Upper lobe of left lung (tissue), 6 donors: ENCODE data around the gene SAFB. TPM values are rescaled to one million over a fixed set of nuclear protein-coding genes. Genes with fewer than 3 reads are reported as not detected.

Source experiments
- ATAC-seq, 2 donors: fragments of 200-7000 bp; cut with Tn5 transposase; one replicate each; pipeline ENCODE4 v1.9.1; 2022; ENCODE audit warnings: mild to moderate bottlenecking in 2 of 2, moderate library complexity in 2 of 2; ENCODE audit not compliant: low FRiP score in 2 of 2
- DNase-seq, 2 donors: peaks; one replicate each; pipeline ENCODE4 v3.0.0-alpha.2; 2019 to 2020
- H3K27ac ChIP-seq, 4 donors: fragments of 200-600 bp; sonication (generic); one replicate each; pipeline ENCODE4 v1.5.1; 2016 to 2019
- H3K27me3 ChIP-seq, 4 donors: fragments of 200-600 bp; sonication (generic); one replicate each; pipeline ENCODE4 v1.5.1; 2017 to 2019
- H3K36me3 ChIP-seq, 4 donors: fragments of 200-600 bp; sonication (generic); one replicate each; pipeline ENCODE4 v1.5.1; 2016 to 2019
- H3K4me1 ChIP-seq, 4 donors: fragments of 200-600 bp; sonication (generic); one replicate each; pipeline ENCODE4 v1.5.1; 2018 to 2019
- H3K4me3 ChIP-seq, 4 donors: fragments of 200-600 bp; sonication (generic); one replicate each; pipeline ENCODE4 v1.5.1; 2017 to 2019; ENCODE audit warnings: mild to moderate bottlenecking in 2 of 4, moderate library complexity in 1 of 4
- H3K9me3 ChIP-seq, 4 donors: fragments of 200-600 bp; sonication (generic); one replicate each; pipeline ENCODE4 v1.5.1; 2018 to 2019
- EP300 ChIP-seq, 4 donors: sonication (generic); formaldehyde crosslinking; IDR thresholded peaks; one replicate each; pipeline ENCODE4 v1.5.1; 2017; ENCODE audit warnings: antibody characterized with exemption in 4 of 4, control low read depth in 2 of 4
- POLR2A ChIP-seq, 4 donors: fragments of 450-650 bp; IDR thresholded peaks; one replicate each; pipeline ENCODE4 v1.5.1; 2016 to 2017; ENCODE audit warnings: antibody characterized with exemption in 4 of 4, mild to moderate bottlenecking in 2 of 4
- POLR2AphosphoS5 ChIP-seq, 2 donors: sonication (generic); formaldehyde crosslinking; IDR thresholded peaks; one replicate each; pipeline ENCODE4 v1.5.1; 2017; ENCODE audit warnings: antibody characterized with exemption in 2 of 2
- WGBS, 2 donors: methylation state at CpG; one replicate each; pipeline ENCODE4 v1.1.5; 2017 to 2018; 5-methylcytosine and 5-hydroxymethylcytosine counted together
- total RNA-seq, 6 donors: library from RNA; depleted of rRNA in 4 of 6; stranded (reverse); fragments of >200 nt in 4 of 6; gene quantifications; one replicate each; pipeline versions ENCODE4 v1.1.0 to v1.2.1, GENCODE V29; 2016 to 2021
- TF ChIP-seq, protein P1 (sequence below), 6 experiments: fragments of 450-650 bp in 4 of 6; fragments of 200-600 bp in 2 of 6; sonication (generic) in 2 of 6; IDR thresholded peaks; one replicate each; pipeline ENCODE4 v1.5.1; 2016 to 2019; ENCODE audit warnings: antibody characterized with exemption in 6 of 6
- donor health status: DM: no; HTN: no; CAD: no; lungs with moderate emphysema.
- donor health status: DM: no; HTN: yes; CAD: no; lungs with severe emphysema.

SAFB gene
- total RNA-seq, 6 donors from 2014 or later, result 66.4 to 524 (median 113) TPM

DNA sequence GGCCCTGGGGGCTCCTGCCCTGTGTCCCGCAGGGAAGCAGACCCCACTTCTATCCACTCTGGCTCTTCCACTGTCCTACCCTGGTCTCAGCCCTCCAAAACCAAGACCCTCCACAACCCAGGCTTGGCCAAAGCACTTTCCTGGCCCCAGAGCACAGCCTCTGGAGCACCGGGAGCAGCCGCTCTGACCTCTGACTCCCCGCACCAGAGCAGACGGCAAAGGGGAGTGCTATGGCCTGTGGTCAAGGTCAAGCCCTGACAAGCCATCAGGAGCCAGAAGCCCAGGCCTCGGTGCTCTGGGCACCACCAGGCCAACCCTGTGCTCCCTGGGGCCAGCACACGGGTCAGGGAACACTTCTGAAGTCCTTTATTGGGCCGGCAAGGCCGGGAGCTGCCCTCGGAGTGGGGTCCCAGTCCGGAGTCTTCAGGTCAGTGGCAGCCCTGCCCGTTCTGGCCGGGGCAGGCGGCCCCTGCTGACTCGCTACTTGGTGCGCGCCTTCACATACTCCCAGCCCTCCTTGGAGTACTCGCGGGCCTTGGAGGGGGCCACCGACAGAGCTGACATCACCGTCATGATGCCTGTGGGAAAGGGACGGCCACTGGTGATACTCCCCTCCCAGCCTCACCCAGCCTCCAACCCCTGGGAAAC, 55.3 kb downstream of the SAFB start:
- no peak overlapping the region for H3K4me3 ChIP-seq
- peaks cover 14 to 20% (median 17%) of the 10 kb centered on the region in 4 donors for H3K4me1 ChIP-seq
- WGBS, 2 donors, result 93 to 97% methylated on average over 8 to 17 of the region's 22 CpGs
- no peak for TF ChIP-seq EP300 (IDR thresholded peaks at IDR 0.05)
- TF ChIP-seq POLR2AphosphoS5 (IDR thresholded peaks at IDR 0.05), result no peak
- no peak for TF ChIP-seq POLR2A (IDR thresholded peaks at IDR 0.05)
- TF ChIP-seq, protein P1, sequence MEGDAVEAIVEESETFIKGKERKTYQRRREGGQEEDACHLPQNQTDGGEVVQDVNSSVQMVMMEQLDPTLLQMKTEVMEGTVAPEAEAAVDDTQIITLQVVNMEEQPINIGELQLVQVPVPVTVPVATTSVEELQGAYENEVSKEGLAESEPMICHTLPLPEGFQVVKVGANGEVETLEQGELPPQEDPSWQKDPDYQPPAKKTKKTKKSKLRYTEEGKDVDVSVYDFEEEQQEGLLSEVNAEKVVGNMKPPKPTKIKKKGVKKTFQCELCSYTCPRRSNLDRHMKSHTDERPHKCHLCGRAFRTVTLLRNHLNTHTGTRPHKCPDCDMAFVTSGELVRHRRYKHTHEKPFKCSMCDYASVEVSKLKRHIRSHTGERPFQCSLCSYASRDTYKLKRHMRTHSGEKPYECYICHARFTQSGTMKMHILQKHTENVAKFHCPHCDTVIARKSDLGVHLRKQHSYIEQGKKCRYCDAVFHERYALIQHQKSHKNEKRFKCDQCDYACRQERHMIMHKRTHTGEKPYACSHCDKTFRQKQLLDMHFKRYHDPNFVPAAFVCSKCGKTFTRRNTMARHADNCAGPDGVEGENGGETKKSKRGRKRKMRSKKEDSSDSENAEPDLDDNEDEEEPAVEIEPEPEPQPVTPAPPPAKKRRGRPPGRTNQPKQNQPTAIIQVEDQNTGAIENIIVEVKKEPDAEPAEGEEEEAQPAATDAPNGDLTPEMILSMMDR (IDR thresholded peaks at IDR 0.05), result no peak
- no peaks in the 10 kb centered on the region for H3K27me3 ChIP-seq
- DNase-seq, result peak in 1 of 2 donors; percentile 72
- peaks cover 0 to 5% (median 0%) of the 10 kb centered on the region in 4 donors for H3K36me3 ChIP-seq
- no peaks in the 10 kb centered on the region for H3K9me3 ChIP-seq
- no peak for ATAC-seq
- H3K27ac ChIP-seq, result no peak overlapping the region

- Histone ChIP-seq H3K36me3 (peaks cover 0 to 5% (median 0%) of the 10 kb centered on the region in 4 donors), H3K9me3 (no peaks in the 10 kb centered on the region), H3K4me3 (peak overlapping the region; percentile 73 to 99 (median 88)), H3K27me3 (no peaks in the 10 kb centered on the region), H3K27ac (peak overlapping the region; percentile 80 to 96 (median 92)), H3K4me1 (peaks cover 14 to 20% (median 17%) of the 10 kb centered on the region in 4 donors)
- 33 to 47% methylated on average over 10 to 20 of the region's 26 CpGs for WGBS, 2 donors
- peak in 1 of 2 donors; percentile 57 for DNase-seq
- TF ChIP-seq, protein P1 (IDR thresholded peaks at IDR 0.05), result no peak
- TF ChIP-seq POLR2A (IDR thresholded peaks at IDR 0.05), result no peak
- no peak for TF ChIP-seq EP300 (IDR thresholded peaks at IDR 0.05)
- no peak for TF ChIP-seq POLR2AphosphoS5 (IDR thresholded peaks at IDR 0.05)
- no peak for ATAC-seq
These were observed 56.6 kb downstream of the SAFB start for GRCh38 chr19:5679289-5680083.

GRCh38 chr19:5680084-5680436, 57.2 kb downstream of the SAFB start:
- TF ChIP-seq POLR2A (IDR thresholded peaks at IDR 0.05) (peak in 1 of 4 donors; percentile 32), POLR2AphosphoS5 (IDR thresholded peaks at IDR 0.05) (no peak)
- TF ChIP-seq, protein P1 (IDR thresholded peaks at IDR 0.05), result peak in 2 of 6 experiments; percentile 9 to 25
- ATAC-seq (peak in 1 of 2 donors; percentile 6), DNase-seq (peak in 1 of 2 donors; percentile 36)
- Histone ChIP-seq H3K9me3 (no peaks in the 10 kb centered on the region), H3K4me3 (peak overlapping the region; percentile 73 to 99 (median 88)), H3K27me3 (no peaks in the 10 kb centered on the region), H3K4me1 (peaks cover 14 to 20% (median 17%) of the 10 kb centered on the region in 4 donors), H3K36me3 (peaks cover 0 to 5% (median 0%) of the 10 kb centered on the region in 4 donors), H3K27ac (peak overlapping the region; percentile 80 to 96 (median 92))
- WGBS, 2 donors, result 0% methylated on average over 3 to 15 of the region's 23 CpGs

- peak within 1 kb of the TSS; percentile 80 to 96 (median 92) for H3K27ac ChIP-seq
- peaks cover 0 to 5% (median 0%) of the 10 kb centered on the region in 4 donors for H3K36me3 ChIP-seq
- TF ChIP-seq, protein P1 (IDR thresholded peaks at IDR 0.05), result peak in 3 of 6 experiments; percentile 3 to 30 (median 17)
- no peak for TF ChIP-seq EP300 (IDR thresholded peaks at IDR 0.05)
- TF ChIP-seq POLR2AphosphoS5 (IDR thresholded peaks at IDR 0.05), result peak; percentile 76 to 80
- peak in 2 of 4 donors; percentile 2 to 59 for TF ChIP-seq POLR2A (IDR thresholded peaks at IDR 0.05)
- peak; percentile 97 to 98 for ATAC-seq
- H3K9me3 ChIP-seq, result no peaks in the 10 kb centered on the region
- H3K27me3 ChIP-seq, result no peaks in the 10 kb centered on the region
- peak within 1 kb of the TSS; percentile 73 to 99 (median 88) for H3K4me3 ChIP-seq
- peaks cover 14 to 20% (median 17%) of the 10 kb centered on the region in 4 donors for H3K4me1 ChIP-seq
- WGBS, 2 donors, result 1% methylated on average over 60 of the region's 94 CpGs; no CpG with 5 or more reads in 1 of the 2 donors
- peak; percentile 99 to 100 for DNase-seq
These were observed 57.8 kb downstream of the SAFB start, which contains the start of the genes HSD11B1L and MICOS13 for GRCh38 chr19:5680437-5681368. HSD11B1L (plus strand) TSS chr19:5681027; CDS start chr19:5684833, 3,806 bp downstream. MICOS13 (minus strand) TSS chr19:5680516; CDS start chr19:5680486, 30 bp downstream.
